ENCODE data around the gene SHANK3. TPM values are rescaled to one million over a fixed set of nuclear protein-coding genes. Genes with fewer than 3 reads are reported as not detected.

Gene SHANK3
- polyA plus RNA-seq, 1 of the 3 experiments (the other 2 are of a cell fraction) = 1.5 TPM

DNA sequence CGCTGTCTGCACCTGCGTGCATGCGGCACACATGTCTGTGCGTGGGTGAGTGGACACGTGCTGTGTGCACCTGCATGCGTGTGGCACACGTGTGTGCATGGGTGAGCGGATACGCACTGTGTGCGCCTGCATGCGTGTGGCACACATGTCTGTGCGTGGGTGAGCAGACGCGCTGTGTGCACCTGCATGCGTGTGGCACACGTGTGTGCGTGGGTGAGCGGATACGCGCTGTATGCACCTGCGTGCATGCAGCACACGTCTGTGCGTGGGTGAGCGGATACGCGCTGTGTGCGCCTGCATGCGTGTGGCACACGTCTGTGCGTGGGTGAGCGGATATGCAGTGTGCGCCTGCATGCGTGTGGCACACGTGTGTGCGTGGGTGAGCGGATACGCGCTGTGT, 38.3 kb downstream of the SHANK3 start:
- H2AFZ ChIP-seq (ENCODE audit: low read depth) = no peak overlapping the region
- no peaks in the 10 kb centered on the region for H3K4me1 ChIP-seq (ENCODE audit: control insufficient read depth in 1 of 2, insufficient read depth in 2 of 2, low read depth in 1 of 2, low read length in 1 of 2)
- no peak overlapping the region for H3K9ac ChIP-seq
- peaks cover 5% of the 10 kb centered on the region for H3F3A ChIP-seq (replicated peaks; ENCODE audit: insufficient read depth)
- ChIA-PET POLR2A (no interaction called here), CTCF (no interaction called here)
- no peak overlapping the region for H3K4me2 ChIP-seq
- DNase-seq = no peak
- no peaks in the 10 kb centered on the region for H3K36me3 ChIP-seq (replicated peaks in 1 of 2; ENCODE audit: control insufficient read depth in 1 of 2, insufficient read depth in 2 of 2, low read length in 1 of 2)
- no peak overlapping the region for H3K4me3 ChIP-seq (ENCODE audit: low read depth in 2 of 2, low read length in 1 of 2)
- no peaks in the 10 kb centered on the region for H3K9me2 ChIP-seq
- no peaks in the 10 kb centered on the region for H4K20me1 ChIP-seq (ENCODE audit: insufficient read depth)
- 95% methylated on average over 38 of the region's 38 CpGs for WGBS (ENCODE audit: low lambda C conversion rate)
- no peaks in the 10 kb centered on the region for H3K27me3 ChIP-seq (ENCODE audit: insufficient read depth)
- no peak overlapping the region for H3K27ac ChIP-seq (ENCODE audit: low read depth in 2 of 2, low read length in 1 of 2)
- H3K9me3 ChIP-seq = no peaks in the 10 kb centered on the region
- TF ChIP-seq RXRA (IDR thresholded peaks at IDR 0.05; ENCODE audit: borderline replicate concordance, low read depth) = no peak
- TF ChIP-seq RFX5 (IDR thresholded peaks at IDR 0.05; ENCODE audit: low read length) = no peak
- TF ChIP-seq, protein P1, sequence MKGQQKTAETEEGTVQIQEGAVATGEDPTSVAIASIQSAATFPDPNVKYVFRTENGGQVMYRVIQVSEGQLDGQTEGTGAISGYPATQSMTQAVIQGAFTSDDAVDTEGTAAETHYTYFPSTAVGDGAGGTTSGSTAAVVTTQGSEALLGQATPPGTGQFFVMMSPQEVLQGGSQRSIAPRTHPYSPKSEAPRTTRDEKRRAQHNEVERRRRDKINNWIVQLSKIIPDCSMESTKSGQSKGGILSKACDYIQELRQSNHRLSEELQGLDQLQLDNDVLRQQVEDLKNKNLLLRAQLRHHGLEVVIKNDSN (IDR thresholded peaks at IDR 0.05; ENCODE audit: borderline replicate concordance, low read depth) = no peak
- no peak for TF ChIP-seq NFIC (IDR thresholded peaks at IDR 0.05; ENCODE audit: borderline replicate concordance)
- TF ChIP-seq FOXM1 (IDR thresholded peaks at IDR 0.05; ENCODE audit: low read depth) = no peak
- TF ChIP-seq FOXJ3 (CRISPR knock-in tag; IDR thresholded peaks at IDR 0.05) = no peak
- TF ChIP-seq, protein P2, sequence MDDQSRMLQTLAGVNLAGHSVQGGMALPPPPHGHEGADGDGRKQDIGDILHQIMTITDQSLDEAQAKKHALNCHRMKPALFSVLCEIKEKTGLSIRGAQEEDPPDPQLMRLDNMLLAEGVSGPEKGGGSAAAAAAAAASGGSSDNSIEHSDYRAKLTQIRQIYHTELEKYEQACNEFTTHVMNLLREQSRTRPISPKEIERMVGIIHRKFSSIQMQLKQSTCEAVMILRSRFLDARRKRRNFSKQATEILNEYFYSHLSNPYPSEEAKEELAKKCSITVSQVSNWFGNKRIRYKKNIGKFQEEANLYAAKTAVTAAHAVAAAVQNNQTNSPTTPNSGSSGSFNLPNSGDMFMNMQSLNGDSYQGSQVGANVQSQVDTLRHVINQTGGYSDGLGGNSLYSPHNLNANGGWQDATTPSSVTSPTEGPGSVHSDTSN (IDR thresholded peaks at IDR 0.05) = no peak
- no peak for TF ChIP-seq YY1 (IDR thresholded peaks at IDR 0.05; ENCODE audit: low read depth)
- H3K79me2 ChIP-seq (ENCODE audit: insufficient read depth) = no peaks in the 10 kb centered on the region

DNA sequence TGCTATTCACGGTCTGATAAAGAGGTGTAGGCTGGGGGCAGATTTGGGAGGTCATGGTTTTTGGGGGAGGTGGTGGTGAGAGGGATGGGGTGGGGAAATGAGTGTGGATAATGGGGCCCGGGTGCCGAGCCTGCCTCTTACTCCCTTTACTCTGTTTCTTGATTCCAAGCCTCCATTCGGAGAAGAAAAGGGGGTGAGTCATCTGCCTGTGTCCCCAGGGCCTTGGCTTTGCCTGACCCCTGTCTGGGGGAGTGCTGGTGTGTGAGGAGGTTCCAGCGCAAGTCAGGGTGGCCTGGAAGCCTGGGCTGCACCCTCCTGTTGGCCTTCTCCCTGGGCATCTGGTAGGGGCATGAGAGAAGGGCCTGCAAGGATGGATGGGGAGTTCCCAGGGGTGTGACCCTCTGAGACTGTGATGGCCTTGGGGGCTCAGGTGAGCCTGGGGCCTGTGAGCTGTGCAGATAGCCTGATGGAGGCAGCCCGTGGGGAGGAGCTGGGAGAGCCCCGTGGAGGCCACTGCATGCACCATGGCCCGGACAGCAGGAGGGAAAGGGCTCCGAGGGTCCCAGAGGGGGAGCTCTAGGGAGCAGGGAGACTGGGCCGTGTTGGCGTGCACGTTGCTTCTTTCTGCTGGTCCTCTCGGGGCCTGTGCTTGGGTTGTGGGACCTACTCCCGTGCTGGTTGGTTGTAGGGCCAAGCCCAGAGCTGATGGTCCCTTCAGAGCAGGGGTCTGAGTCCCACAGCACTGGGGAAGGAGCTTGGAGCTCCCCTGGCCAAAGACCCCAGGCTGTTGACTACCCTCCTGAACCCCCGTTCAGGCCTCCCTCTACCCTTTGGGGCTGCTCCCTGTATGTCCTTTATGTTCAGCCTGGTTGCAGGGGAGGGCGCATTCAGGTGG, 39.1 kb downstream of the SHANK3 start:
- H4K20me1 ChIP-seq (ENCODE audit: insufficient read depth) = no peaks in the 10 kb centered on the region
- no peak for DNase-seq
- H2AFZ ChIP-seq (ENCODE audit: low read depth) = no peak overlapping the region
- no peaks in the 10 kb centered on the region for H3K79me2 ChIP-seq (ENCODE audit: insufficient read depth)
- POLR2A ChIA-PET = no interaction called here
- no peaks in the 10 kb centered on the region for H3K36me3 ChIP-seq (replicated peaks in 1 of 2; ENCODE audit: control insufficient read depth in 1 of 2, insufficient read depth in 2 of 2, low read length in 1 of 2)
- no peaks in the 10 kb centered on the region for H3K9me3 ChIP-seq
- 79% methylated on average over 8 of the region's 16 CpGs for WGBS (ENCODE audit: low lambda C conversion rate)
- no peak overlapping the region for H3K4me3 ChIP-seq (ENCODE audit: low read depth in 2 of 2, low read length in 1 of 2)
- H3K4me2 ChIP-seq = no peak overlapping the region
- H3K27me3 ChIP-seq (ENCODE audit: insufficient read depth) = no peaks in the 10 kb centered on the region
- H3F3A ChIP-seq (replicated peaks; ENCODE audit: insufficient read depth) = peaks cover 5% of the 10 kb centered on the region
- no peak overlapping the region for H3K9ac ChIP-seq
- no peak overlapping the region for H3K27ac ChIP-seq (ENCODE audit: low read depth in 2 of 2, low read length in 1 of 2)
- no peaks in the 10 kb centered on the region for H3K9me2 ChIP-seq
- TF ChIP-seq RAD21 (IDR thresholded peaks at IDR 0.05; ENCODE audit: low read length) (no peak), YY1 (IDR thresholded peaks at IDR 0.05; ENCODE audit: low read depth) (no peak), FOSL2 (IDR thresholded peaks at IDR 0.05; ENCODE audit: borderline replicate concordance, low read depth) (no peak), ELF1 (IDR thresholded peaks at IDR 0.05) (no peak), GABPA (IDR thresholded peaks at IDR 0.05; ENCODE audit: low read depth) (no peak), TEAD4 (IDR thresholded peaks at IDR 0.05; ENCODE audit: borderline replicate concordance, insufficient read depth) (no peak), RCOR1 (IDR thresholded peaks at IDR 0.05; ENCODE audit: low read length) (no peak), NFIC (IDR thresholded peaks at IDR 0.05; ENCODE audit: borderline replicate concordance) (no peak), NRF1 (IDR thresholded peaks at IDR 0.05; ENCODE audit: low read depth, low read length) (no peak), CHD2 (IDR thresholded peaks at IDR 0.05; ENCODE audit: low read length, partially characterized antibody) (no peak), MEF2A (IDR thresholded peaks at IDR 0.05; ENCODE audit: borderline replicate concordance, low read depth) (no peak), FOXM1 (IDR thresholded peaks at IDR 0.05; ENCODE audit: low read depth) (no peak), GATA2 (CRISPR knock-in tag; IDR thresholded peaks at IDR 0.05) (no peak), TAF1 (IDR thresholded peaks at IDR 0.05; ENCODE audit: borderline replicate concordance, low read depth, low read length) (no peak)
- TF ChIP-seq, protein P3, sequence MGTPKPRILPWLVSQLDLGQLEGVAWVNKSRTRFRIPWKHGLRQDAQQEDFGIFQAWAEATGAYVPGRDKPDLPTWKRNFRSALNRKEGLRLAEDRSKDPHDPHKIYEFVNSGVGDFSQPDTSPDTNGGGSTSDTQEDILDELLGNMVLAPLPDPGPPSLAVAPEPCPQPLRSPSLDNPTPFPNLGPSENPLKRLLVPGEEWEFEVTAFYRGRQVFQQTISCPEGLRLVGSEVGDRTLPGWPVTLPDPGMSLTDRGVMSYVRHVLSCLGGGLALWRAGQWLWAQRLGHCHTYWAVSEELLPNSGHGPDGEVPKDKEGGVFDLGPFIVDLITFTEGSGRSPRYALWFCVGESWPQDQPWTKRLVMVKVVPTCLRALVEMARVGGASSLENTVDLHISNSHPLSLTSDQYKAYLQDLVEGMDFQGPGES (IDR thresholded peaks at IDR 0.05; ENCODE audit: low read depth, low read length) = no peak
- TF ChIP-seq, protein P1 (IDR thresholded peaks at IDR 0.05; ENCODE audit: borderline replicate concordance, low read depth) = no peak
- TF ChIP-seq, protein P4, sequence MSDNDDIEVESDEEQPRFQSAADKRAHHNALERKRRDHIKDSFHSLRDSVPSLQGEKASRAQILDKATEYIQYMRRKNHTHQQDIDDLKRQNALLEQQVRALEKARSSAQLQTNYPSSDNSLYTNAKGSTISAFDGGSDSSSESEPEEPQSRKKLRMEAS (IDR thresholded peaks at IDR 0.05; ENCODE audit: low read depth) = no peak
- TF ChIP-seq, protein P5, sequence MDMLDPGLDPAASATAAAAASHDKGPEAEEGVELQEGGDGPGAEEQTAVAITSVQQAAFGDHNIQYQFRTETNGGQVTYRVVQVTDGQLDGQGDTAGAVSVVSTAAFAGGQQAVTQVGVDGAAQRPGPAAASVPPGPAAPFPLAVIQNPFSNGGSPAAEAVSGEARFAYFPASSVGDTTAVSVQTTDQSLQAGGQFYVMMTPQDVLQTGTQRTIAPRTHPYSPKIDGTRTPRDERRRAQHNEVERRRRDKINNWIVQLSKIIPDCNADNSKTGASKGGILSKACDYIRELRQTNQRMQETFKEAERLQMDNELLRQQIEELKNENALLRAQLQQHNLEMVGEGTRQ (IDR thresholded peaks at IDR 0.05; ENCODE audit: borderline replicate concordance, low read depth, low read length) = no peak
- no peaks in the 10 kb centered on the region for H3K4me1 ChIP-seq (ENCODE audit: control insufficient read depth in 1 of 2, insufficient read depth in 2 of 2, low read depth in 1 of 2, low read length in 1 of 2)
- CTCF ChIA-PET = no interaction called here
